DND-41 (cell line): ENCODE results near the gene TAF11L5.

ENCODE experiments used
- CTCF ChIP-seq: IDR thresholded peaks from 2 replicates; pipeline ENCODE4 v1.5.1; 2012; ENCODE audit warnings: borderline replicate concordance, low read length, moderate library complexity, mild to moderate bottlenecking; ENCODE audit not compliant: poor library complexity, severe bottlenecking; ENCODE audit errors: extremely low read depth
- EZH2 ChIP-seq: IDR thresholded peaks from 3 replicates; pipeline ENCODE4 v1.6.1; 2012; ENCODE audit warnings: borderline replicate concordance, low read depth, mild to moderate bottlenecking, moderate library complexity, low read length, inconsistent platforms; ENCODE audit not compliant: severe bottlenecking

GRCh38 chr5:17497446-17497845 lies 27.6 kb upstream of the TAF11L5 start:
- no peak for TF ChIP-seq CTCF
- no peak for TF ChIP-seq EZH2
